Fibroblast of skin of back (primary cell): ENCODE measurements around the gene TBX2.
"Not testable (repeated sequence)": the region's sequence is repeated elsewhere in the genome, so short reads cannot be mapped to it uniquely, and the experiment has no call there.

Experiments used
- DNase-seq: peaks from one replicate; pipeline ENCODE4 v3.0.0-alpha.2; 2013

The TBX2 gene

DNA sequence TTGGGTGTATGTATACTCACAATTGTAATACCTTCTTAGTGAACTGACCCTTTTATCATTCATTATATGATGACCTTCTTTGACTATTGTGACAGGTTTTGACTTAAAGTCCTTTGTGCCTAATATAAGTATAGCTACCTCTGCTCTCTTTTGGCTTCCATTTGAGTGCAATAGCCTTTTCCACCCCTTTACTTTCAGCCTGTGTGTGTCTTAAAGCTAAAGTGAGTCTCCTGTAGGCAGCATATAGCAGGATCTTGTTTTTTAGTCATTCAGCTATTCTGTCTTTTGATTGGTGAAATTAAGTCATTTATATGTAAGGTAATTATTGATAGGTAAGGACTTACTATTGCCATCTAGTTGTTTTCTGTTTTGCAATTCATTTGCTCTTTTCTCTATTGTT is 36.6 kb downstream of the TBX2 start:
- DNase-seq: no peak

DNA sequence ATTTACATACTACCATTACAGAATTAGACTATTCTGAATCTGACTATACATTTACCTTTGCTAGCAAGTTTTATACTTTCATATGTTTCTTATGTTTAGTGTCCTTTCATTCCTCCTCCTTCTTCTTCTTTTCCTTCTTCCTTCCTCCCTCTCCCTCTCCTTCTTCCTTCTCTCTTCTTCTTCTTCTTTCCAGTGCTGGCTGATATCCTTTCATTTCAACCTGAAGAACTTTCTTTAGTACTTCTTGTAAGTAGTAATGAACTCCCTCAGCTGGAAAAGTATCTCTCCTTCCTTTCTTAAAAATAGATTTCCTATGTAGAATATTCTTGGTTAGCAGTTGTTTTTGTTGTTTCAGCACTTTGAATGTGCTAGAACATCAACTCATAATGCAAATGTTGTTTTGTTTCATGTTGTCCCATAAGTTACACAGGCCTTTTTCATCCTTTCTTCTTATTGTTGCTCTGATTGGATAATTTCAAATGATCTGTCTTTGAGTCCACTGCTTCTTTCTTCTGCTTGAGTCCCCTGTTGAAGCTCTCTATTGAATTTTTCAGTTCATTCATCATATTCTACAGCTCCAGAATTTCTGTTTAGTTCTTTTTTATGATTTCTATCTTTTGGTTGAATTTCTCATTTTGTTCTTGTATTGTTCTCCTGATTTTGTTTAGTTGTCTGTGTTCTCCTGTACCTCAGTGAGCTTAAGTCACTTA is 37.5 kb downstream of the TBX2 start:
- no peak for DNase-seq

DNA sequence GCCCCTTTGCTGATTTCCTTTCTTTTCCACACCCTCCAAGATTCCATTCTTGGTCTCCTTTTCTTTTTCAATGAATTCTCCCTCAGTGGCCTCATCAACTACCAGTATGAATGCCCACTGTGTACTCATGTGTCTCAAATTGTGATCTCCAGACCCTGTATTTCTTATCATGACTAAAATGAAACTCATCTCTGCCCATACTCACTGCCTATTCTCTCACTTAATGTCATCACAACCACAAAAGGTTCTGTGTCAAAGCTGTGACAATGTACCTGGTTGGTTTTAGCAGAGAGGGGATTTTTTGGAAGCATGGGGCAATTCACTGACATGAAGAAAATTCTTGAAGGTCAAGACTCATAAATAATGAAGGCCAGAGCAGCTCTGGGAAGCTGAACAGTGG is 41.1 kb downstream of the TBX2 start:
- no peak for DNase-seq

DNA sequence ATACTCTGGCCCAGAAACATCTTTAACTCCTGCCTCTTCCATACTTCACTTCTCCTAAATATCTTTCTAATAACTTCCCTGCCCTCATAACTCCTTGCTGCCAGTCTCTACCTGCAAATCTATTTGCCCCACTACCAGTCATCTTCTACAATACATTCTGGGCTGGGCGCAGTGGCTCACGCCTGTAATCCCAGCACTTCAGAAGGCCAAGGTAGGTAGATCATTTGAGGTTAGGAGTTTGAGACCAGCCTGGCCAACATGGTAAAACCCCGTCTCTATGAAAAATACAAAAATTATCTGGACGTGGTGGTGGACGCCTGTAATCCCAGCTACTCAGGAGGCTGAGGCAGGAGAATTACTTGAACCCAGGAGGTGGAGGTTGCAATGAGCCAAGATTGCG is 41.9 kb downstream of the TBX2 start:
- not testable (repeated sequence) for DNase-seq

DNA sequence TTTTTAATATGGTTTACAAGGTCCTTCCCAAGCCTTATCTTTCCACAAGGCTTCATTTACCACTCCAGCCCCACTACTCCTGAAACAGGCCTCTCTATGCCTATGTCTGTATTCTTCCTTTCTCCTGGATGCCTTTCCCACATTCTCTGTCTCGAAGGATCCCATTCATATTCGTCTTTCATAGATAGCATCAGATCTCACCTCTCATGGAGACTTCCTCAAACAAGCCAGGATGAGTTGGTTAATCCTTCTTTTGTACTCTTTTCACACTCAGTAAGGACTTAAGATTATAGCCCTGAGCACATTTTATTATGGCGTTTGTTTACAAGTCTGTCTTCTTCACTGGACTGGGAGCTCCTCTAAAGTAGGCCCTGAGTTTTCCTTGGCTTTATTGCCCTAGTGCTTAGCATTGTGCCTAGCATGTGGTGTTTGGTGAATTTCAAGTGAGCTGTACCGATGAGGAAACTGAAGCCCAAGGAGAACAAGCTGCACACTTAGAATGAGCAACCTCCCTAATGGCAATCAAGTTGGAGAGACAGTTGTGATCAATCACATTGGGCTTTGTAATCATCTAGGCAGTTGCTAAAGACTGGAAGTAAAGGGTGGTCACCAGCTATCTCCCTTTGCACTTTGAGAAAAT is 42.6 kb downstream of the TBX2 start:
- no peak for DNase-seq

DNA sequence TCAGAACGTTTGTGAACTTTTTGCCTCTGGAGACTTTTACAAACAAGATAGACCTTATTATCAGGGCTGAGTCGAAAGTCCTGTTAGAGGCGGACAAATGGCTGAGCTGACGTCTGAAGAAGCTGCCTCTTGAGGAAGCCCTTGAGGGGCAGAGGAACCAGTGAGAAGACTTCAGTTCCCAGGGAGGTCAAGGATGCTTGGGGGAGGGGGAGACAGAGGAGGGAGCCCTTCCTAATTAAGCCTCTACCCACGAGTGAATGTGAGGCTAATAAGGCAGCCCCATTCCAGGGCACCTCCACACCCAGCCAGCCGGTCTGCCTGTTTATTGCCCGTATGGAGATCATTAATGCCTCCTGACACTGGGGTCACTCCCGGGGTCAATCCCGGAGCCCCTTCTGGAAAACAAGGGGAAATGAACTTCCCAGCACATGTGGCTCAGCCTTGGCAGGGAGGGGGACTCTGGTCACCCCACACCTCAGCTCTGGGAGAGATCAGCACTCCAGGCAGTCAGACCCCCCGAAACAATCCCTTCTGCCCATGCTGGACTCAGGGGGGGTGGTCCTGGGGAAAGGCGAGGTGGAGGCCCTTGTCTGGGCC is 43.3 kb downstream of the TBX2 start:
- DNase-seq: no peak

DNA sequence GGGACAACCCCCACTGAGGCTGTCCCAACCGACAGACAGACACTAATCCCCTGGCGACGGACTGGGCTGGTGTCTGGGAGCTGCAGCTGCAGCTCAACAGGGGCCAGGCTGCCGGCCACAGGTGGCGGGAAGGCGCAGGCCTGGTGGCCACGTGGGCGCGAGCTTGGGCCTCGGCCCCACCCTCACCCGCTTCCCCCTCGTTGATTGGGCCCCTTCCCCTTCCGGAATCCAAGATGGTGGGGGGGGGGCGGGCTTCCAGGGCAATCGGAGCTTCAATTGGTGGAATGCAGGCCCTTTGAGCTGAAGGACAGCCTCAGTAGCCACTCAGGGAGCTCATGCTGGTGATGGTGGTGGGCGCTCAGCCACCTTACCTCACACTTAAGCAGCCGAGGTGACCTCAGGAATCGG is 43.8 kb downstream of the TBX2 start:
- no peak for DNase-seq

DNA sequence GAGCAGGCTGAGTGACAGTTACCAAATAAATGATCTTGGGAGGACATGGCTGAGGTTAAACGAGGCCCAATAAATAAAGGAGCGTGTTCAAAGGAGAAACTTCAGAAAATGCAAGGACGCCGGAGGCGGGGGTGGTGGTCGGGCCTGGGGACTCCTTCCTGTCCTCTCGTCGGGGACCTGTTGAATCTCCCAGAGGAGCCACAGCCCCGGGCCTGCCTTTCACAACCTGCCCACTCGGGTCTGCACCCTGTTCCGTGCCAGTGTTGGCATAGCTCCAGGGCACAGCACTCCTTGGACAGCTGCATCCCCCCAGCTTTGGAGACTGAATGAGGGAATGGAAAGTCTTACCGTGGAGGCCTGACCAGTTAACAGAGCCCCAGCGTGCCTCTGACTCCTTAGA is 44.4 kb downstream of the TBX2 start:
- no peak for DNase-seq

DNA sequence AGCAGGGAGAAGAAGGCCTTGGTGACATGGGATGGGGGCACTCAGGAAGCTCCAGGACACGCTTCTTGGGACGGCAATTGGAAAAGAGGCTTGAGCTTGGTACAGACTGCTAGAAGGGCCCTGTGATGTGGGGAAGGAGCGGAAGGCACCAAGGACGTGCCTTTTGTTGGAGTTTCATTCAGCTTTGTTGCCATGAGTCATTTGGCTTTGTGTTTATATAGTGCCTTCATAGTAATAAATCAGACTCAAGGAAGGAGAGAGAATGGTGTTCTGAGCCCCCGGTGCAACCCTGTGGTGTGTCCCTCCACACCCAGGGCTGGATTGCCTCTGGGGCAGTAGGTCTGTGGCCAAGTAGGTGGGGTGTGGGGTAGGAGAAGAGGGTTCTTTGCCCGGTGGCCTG is 45.2 kb downstream of the TBX2 start:
- no peak for DNase-seq

DNA sequence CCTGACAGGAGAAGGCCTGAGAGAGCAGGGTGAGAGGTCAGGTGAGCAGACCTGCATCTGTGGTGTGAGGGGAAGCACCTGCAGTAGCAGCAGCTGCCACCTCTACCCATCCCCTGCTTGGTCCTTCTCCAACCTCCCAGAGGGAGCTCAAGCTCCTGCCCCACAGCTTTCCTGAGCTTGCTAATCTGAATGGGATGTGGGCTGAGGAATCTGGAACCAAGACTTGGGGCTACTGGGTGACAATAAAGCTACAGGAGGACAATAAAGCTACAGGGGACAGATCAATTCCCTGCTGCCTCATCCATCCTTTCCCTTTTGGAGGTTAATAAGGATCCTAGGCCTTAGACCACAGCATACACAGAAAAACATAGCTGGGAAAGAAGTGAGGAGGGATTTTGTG is 47.7 kb downstream of the TBX2 start:
- no peak for DNase-seq

DNA sequence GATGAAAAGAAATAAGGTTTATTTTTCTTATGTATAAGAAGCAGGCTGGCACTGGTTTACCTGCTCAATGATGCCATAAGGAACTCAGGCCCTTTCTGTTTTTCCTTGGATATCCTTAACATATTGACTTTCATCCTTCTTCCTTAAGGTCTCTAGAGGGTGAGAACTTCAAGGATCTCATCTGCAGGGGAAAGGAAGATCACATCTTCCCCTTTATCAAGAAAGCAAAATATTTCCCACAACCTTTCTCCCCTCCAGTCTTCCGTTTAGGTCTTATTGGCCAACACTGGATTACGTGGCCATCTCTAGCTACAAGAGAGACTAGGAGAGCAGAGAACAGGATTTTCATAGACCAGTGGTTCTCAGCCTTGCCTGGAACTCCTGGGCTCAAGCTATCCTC is 48.4 kb downstream of the TBX2 start:
- DNase-seq: no peak

DNA sequence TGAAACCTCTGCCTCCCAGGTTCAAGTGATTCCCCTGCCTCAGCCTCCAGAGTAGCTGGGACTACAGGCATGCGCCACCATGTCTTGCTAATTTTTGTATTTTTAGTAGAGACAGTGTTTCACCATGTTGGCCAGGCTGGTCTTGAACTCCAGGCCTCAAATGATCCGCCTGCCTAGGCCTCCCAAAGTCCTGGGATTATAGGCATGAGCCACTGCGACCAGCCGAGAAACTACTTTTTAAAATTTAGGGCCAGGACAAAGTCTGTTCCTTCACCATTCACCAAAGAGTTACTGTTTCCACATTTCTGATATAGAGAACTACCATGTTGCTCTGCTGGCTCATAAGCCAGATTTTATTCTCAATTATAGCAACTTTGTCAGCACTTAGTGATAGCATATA is 49.5 kb downstream of the TBX2 start:
- not testable (repeated sequence) for DNase-seq

DNA sequence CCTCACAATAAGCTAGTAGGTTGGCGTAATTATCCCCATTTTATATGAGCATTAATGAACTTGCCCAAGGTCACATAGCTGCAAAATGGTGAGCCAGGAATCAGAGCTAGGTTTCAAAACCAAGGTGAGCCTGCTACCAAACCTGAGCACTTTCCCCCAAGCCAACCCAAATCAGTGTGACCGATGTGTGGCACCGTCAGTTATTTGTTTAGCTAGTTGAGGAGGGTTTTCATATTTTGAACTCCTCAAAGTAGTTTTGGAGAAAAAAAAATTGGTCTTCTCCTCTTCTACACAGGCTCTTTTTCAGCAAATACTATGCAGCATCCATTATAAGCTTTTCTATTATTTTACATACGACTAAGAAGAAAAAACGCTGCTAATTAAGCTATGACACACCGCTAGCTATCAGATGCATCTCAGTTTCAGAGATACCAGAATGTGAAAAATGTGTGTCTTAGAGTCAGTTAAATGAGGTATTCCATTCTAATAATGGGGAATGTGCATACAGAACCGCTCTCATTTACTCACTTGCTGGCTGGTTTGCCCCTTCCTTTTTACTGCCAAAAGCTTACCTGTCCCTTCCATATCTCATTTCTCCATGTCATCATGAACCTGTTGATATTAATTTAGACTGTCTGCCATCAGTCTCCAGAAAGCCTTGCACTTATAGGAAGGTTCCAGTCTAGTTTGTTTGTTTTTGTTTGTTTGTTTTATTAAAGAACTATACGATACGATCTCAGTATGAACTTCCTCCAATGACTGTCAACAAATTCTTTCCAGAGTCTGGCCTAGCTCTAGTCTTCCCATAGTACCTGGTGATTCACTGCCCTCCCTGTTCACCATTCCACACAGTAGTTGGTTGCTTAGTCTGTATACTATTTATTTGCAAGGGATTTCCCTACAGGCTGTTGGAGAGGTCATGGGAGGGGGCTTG is 50.3 kb downstream of the TBX2 start:
- DNase-seq: no peak

DNA sequence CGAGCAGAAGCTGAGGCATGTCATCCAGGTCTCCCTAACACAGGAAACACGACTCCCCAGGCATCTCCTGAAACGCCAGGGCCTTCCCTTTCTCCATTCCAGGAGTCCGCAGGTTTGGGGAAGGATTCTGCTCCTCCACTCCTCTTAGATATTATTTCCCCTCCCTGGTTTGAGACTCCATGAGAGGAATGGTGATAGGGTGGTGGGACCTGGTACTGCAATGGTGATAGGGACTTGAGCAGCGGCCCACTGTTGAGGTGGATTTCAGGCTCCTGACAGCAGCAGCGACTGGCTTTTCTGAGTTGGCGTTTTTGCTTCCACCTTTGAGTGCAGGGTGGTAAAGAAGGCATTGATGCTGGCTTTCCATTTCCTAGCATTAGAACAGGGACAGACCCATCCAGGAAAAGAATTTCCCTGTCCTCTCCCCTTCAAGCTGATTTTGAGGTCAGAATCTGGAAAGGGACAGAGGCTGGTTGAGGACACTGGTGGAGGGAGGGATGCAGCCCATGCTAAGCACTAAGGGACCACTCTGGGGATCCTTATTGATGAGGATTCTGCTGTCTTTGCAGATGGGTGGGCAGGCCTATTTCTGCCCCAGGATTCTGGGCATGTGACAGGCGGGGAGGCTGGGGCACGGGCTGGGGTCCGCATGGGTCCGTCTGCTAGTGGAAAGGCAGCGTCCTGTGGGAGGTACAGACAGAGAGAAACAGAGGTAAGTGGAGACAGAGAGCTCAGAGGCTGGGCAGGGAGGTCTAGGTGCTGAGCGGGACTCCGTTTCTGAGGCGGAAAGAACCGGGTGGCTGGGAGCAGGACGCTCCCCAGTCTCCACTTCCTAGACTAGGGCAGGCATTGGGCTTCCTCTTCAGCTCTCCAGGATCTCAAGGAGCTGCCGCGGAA is 51.2 kb downstream of the TBX2 start:
- no peak for DNase-seq

DNA sequence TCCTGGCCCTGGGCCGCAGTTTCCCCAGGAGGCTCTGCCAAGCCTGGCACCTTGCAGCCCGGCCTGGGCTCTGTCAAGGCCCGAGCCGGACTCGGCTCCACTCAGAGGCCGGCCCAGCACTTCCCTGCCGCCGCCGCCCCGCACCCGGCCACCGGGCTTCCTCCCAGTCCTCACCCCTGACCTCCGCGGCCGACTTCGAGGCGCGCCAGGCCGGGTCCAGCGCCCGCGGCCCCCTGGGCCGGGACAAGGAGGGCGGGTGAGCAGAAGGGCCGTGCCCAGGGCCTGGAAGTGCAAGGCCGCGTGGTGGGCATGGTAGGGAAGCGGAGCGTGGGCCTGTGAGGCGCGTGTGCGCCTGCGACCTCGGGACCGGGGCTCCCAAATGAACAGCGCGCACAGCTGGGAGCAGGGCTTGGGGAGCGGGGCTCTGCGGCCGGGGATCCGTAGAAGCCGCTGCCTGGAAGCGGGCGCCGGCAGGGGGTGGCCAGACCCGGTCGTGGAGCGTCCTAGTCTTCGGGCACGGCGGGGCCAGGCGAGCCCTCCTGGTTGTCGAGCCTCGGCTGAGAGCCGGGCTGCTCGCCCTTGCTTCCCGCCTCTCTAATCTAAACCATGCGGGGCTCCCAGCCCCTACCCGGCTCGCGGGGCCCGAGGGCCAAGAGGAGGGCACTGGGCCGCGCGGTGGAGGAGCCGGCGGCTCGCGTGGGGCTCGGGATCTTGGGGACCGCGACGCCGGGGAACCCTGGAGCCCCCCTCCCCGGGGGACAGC is 52.1 kb downstream of the TBX2 start:
- no peak for DNase-seq

DNA sequence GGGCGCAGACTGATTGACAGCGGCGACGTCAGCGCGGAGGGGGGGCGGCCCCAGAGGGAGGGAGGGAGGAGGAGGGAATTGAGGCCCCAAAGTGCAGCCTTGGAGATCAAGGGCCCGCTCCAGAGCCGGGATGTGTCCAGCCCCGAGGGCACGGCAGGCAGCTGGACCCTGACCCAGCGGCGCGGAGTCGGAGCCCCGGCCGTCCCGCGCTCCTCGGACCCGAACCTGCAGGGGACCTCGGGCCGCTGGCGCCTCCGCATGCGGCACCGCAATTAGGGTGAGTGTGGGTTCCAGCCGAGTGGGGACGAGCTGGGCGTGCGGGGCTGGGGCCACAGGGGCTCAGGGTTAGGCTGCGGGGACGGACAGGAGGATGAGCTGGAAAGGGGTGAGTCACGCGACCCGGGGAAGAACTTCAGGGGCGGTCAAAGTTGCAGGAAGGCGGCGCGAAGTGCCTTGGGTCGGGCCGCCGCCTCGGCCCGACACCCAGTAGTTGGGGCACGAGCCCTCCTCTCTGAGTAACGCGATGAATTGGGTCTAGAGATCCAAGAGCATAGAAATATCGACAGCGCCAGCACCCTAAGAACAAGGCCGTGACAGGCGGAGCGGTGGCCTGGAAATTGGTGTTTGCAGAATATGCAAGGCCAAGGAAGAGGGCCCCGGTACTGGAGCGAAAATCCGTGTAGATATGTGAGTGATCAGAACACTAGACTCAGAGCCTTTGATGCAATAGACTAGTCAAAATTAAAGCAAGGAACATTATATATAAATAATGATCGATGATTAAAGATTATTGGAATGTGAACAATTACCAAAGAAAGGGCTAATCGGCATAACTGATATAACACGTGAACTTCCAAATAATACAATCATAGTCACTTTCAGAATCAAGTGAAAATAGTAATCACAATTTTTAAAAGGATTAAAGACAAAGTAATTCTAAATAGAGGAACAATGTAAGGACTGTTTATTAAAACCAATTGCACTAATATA is 53.0 kb downstream of the TBX2 start, which contains the start of gene TBX4:
Gene TBX4, plus strand, starts transcription at position 122 of the 990 bp plus-strand sequence. CDS start 4,069 bp downstream, outside the sequence.
- no peak for DNase-seq

DNA sequence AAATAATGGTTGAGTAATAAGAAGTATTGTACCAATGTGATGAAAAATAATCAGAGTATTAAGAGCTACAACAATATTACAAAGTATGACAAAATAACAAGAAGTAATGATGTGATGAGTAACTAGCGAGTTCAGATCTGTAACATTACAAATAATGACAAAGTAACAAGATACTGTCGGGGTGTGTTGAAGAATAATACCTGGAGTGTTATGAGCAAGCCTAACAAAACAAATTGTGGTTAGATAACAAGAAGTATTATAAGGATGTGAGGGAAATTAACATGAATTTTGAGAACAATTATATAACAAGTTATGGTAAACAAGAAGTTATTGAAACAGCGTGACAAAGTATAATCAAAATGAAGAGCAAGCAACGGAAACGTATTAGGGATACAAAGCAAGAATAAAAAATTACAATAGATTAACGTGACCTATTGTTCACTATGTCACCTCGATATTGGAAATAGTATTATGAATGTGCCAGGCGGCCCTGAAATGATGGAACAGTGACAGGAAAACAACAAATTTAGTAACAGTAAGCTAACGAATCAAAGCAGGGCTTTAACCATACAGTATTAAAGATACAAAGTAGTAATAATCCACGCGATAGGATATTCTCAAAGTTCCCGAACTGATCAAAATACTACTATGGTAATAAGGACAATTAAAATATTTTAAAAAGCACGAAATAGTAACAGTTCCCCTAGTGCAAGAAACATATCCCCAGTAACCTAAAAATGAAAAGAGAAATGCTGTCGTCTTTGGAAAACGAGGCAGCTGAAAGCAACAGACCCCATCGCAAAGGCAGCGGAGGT is 54.1 kb downstream of the TBX2 start:
- no peak for DNase-seq

DNA sequence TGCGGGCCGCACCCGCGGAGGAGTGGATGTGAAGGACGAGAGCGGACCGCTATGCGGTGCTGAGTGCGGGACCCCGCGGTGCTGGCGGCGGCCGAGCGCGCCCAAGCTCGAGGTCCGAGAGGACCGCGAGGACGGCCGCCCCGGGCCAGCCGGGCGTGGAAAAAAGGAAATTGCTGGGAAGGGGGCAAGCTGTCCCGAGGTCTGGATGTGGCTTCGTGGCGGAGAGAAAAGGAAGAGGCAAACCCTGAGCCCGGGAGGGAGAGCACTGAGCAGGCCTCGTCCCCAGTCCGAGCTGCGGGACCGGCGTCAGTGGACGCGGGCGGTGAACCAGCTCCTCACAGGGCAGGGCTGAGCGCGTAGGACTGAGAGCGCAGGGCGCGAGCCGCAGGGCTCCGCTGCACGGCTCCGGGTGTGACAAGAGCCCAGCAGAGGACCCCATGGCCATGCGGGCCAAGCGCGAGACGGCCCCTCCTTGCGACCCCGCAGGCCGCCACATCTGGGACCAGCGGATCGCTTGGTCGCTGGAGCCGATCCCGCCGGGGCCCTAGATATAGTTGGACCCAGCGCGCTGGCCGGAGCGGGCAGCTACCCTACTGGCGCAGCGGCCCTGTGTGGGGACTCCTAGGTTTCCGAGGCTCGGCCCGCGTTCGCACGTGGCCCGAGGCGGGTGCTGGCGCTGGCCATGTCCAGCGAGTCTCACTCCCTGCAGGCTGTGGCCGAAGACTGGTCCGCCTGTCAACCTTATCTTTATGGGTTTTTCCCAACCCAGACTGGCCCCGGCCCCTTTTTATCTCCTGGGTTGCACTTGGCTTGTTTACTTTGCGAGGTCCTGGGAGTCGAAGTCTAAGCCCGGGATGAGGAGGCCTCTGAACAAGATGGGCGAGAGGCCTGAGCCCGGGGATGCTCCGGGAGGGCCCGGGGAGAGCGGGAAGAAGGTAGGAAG is 55.0 kb downstream of the TBX2 start:
- DNase-seq: no peak
